Lower leg skin (tissue), 3 donors: ENCODE measurements around the gene CLCNKB.
"Not testable (repeated sequence)": the region's sequence is repeated elsewhere in the genome, so short reads cannot be mapped to it uniquely, and the experiment has no call there.

Experiments
- POLR2A ChIP-seq, 2 donors: fragments of 450-650 bp; IDR thresholded peaks; one replicate each; pipeline ENCODE4 v1.6.1; 2016 to 2017; ENCODE audit warnings: antibody characterized with exemption in 2 of 2, mild to moderate bottlenecking in 1 of 2, moderate library complexity in 1 of 2
- TF ChIP-seq, protein P1 (sequence below), 3 donors: fragments of 450-650 bp; IDR thresholded peaks; one replicate each; pipeline ENCODE4 v1.5.1; 2016; ENCODE audit warnings: antibody characterized with exemption in 3 of 3, mild to moderate bottlenecking in 3 of 3, moderate library complexity in 2 of 3

DNA sequence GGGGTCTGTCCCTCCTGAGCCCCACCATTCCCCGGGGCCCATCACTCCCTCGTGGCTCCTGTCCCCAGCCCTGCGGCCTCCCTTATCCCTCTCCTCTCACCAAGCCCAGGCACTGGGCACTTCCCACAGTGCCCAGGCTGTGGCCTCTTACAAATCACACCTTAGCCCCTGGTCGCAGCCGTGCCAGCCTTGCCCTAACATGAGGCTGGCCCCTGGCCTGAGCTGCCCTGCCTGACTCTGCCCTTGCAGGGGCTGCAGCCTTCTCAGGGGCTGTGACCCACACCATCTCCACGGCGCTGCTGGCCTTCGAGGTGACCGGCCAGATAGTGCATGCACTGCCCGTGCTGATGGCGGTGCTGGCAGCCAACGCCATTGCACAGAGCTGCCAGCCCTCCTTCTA is 8.4 kb downstream of the CLCNKB start:
- TF ChIP-seq, protein P1, sequence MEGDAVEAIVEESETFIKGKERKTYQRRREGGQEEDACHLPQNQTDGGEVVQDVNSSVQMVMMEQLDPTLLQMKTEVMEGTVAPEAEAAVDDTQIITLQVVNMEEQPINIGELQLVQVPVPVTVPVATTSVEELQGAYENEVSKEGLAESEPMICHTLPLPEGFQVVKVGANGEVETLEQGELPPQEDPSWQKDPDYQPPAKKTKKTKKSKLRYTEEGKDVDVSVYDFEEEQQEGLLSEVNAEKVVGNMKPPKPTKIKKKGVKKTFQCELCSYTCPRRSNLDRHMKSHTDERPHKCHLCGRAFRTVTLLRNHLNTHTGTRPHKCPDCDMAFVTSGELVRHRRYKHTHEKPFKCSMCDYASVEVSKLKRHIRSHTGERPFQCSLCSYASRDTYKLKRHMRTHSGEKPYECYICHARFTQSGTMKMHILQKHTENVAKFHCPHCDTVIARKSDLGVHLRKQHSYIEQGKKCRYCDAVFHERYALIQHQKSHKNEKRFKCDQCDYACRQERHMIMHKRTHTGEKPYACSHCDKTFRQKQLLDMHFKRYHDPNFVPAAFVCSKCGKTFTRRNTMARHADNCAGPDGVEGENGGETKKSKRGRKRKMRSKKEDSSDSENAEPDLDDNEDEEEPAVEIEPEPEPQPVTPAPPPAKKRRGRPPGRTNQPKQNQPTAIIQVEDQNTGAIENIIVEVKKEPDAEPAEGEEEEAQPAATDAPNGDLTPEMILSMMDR (IDR thresholded peaks at IDR 0.05): not testable (repeated sequence)
- not testable (repeated sequence) for TF ChIP-seq POLR2A (IDR thresholded peaks at IDR 0.05)
